Endothelial cell of umbilical vein (primary cell): ENCODE measurements around the gene FOXM1. TPM values are rescaled to one million over a fixed set of nuclear protein-coding genes. Genes with fewer than 3 reads are reported as not detected.

Source experiments
- BruUV-seq: library from RNA; stranded (reverse); fragments of 400-500 nt; replicated peaks from 2 replicates; lab custom pipeline; 2021; lab: Mats Ljungman, UMichigan
- CTCF ChIA-PET: fragments of 300-600, 350-600 bp; sonication (Branson Sonifier 250); formaldehyde crosslinking; loops from one replicate; lab custom pipeline; 2021; ENCODE audit warnings: antibody characterized with exemption, inconsistent platforms; lab: Charles Lee
- POLR2A ChIA-PET: fragments of 300-600, 350-600 bp; sonication (Branson Sonifier 250); formaldehyde crosslinking; loops from one replicate; lab custom pipeline; 2021; ENCODE audit warnings: antibody characterized with exemption, inconsistent platforms; lab: Charles Lee
- DNase-seq: peaks from one replicate; pipeline ENCODE4 v3.0.0-alpha.2; 2011; ENCODE audit warnings: low read depth, low spot score
- FAIRE-seq: peaks from 2 replicates; lab custom pipeline; 2011; peaks lifted over from hg19 to GRCh38; lab: Jason Lieb, UNC
- H2AFZ ChIP-seq: 2 replicates; pipeline ENCODE4 v1.6.0; 2012; ENCODE audit warnings: low read depth, low read length, control low read depth, inconsistent platforms
- H3K27ac ChIP-seq: 2 replicates; pipeline ENCODE4 v1.5.1; 2011; ENCODE audit warnings: low read depth, mild to moderate bottlenecking, control low read depth, low read length, moderate library complexity; ENCODE audit not compliant: insufficient read depth
- H3K27me3 ChIP-seq, 2 experiments: 2 replicates each; pipeline versions ENCODE4 v1.6.0 to v1.6.1; 2011; ENCODE audit warnings: low read length in 2 of 2, mixed read lengths in 1 of 2; ENCODE audit not compliant: control insufficient read depth in 2 of 2, insufficient read depth in 2 of 2
- H3K36me3 ChIP-seq, 2 experiments: 2 replicates in 1 of 2; 3 replicates in 1 of 2; pipeline ENCODE4 v1.5.1; 2011; ENCODE audit warnings: low read length in 2 of 2, mild to moderate bottlenecking in 1 of 2, moderate library complexity in 1 of 2; ENCODE audit not compliant: control insufficient read depth in 2 of 2, insufficient read depth in 2 of 2; ENCODE audit errors: extremely low read depth in 1 of 2
- H3K4me1 ChIP-seq: 3 replicates; pipeline ENCODE4 v1.5.1; 2011; ENCODE audit warnings: mild to moderate bottlenecking, low read length; ENCODE audit not compliant: control insufficient read depth, insufficient read depth; ENCODE audit errors: extremely low read depth
- H3K4me2 ChIP-seq: 2 replicates; pipeline ENCODE4 v1.6.1; 2011; ENCODE audit warnings: low read length, control low read depth, mixed read lengths; ENCODE audit not compliant: insufficient read depth
- H3K4me3 ChIP-seq, 3 experiments: fragments of 200-600 bp in 1 of 3; sonication (generic), shearing (Covaris generic) in 1 of 3; replicated peaks in 1 of 3; 2 replicates each; pipeline ENCODE4 v1.5.1; 2011 to 2016; ENCODE audit warnings: control low read depth in 3 of 3, low read length in 3 of 3, mild to moderate bottlenecking in 2 of 3, inconsistent platforms in 1 of 3, low read depth in 1 of 3, moderate library complexity in 1 of 3; ENCODE audit not compliant: insufficient read depth in 1 of 3
- H3K79me2 ChIP-seq: 2 replicates; pipeline ENCODE4 v1.6.0; 2012; ENCODE audit warnings: low read length, inconsistent platforms; ENCODE audit not compliant: control insufficient read depth, insufficient read depth
- H3K9ac ChIP-seq: replicated peaks from 2 replicates; pipeline ENCODE3; 2011; ENCODE audit warnings: low read length, control low read depth; ENCODE audit not compliant: insufficient read depth; ENCODE audit errors: extremely low read depth
- H3K9me1 ChIP-seq: replicated peaks from 3 replicates; pipeline ENCODE4 v1.6.0; 2011; ENCODE audit warnings: mild to moderate bottlenecking, low read length; ENCODE audit not compliant: control insufficient read depth, insufficient read depth; ENCODE audit errors: extremely low read depth
- H3K9me3 ChIP-seq: replicated peaks from 2 replicates; pipeline ENCODE4 v1.5.1; 2012; ENCODE audit warnings: low read length, inconsistent platforms; ENCODE audit not compliant: control insufficient read depth, insufficient read depth
- H4K20me1 ChIP-seq: replicated peaks from 2 replicates; pipeline ENCODE3; 2011; ENCODE audit warnings: mild to moderate bottlenecking, low read length; ENCODE audit not compliant: control insufficient read depth, insufficient read depth; ENCODE audit errors: extremely low read depth
- EZH2 ChIP-seq: IDR thresholded peaks from 2 replicates; pipeline ENCODE4 v1.6.1; 2012; ENCODE audit warnings: borderline replicate concordance, low read depth, mild to moderate bottlenecking, moderate library complexity, low read length, inconsistent platforms; ENCODE audit not compliant: severe bottlenecking
- FOS ChIP-seq: IDR thresholded peaks from 2 replicates; pipeline ENCODE4 v1.6.1; 2011; ENCODE audit warnings: mild to moderate bottlenecking, low read length, moderate library complexity, borderline replicate concordance; ENCODE audit not compliant: insufficient read depth
- GATA2 ChIP-seq: IDR thresholded peaks from 2 replicates; pipeline ENCODE4 v1.7.0; 2011; ENCODE audit warnings: low read depth, mild to moderate bottlenecking, moderate library complexity, mixed read lengths, low read length; ENCODE audit not compliant: insufficient read length, insufficient read depth
- JUN ChIP-seq: IDR thresholded peaks from 2 replicates; pipeline ENCODE4 v1.6.1; 2011; ENCODE audit warnings: borderline replicate concordance, low read depth; ENCODE audit not compliant: insufficient read length, insufficient read depth
- MYC ChIP-seq: IDR thresholded peaks from one replicate; pipeline ENCODE4 v1.6.1; 2011; ENCODE audit warnings: mild to moderate bottlenecking, low read depth, low read length
- POLR2A ChIP-seq: IDR thresholded peaks from 2 replicates; pipeline ENCODE4 v1.6.1; 2012; ENCODE audit warnings: low read depth, mild to moderate bottlenecking, control low read depth, low read length
- POLR2AphosphoS5 ChIP-seq: IDR thresholded peaks from 2 replicates; pipeline ENCODE4 v1.6.1; 2012; ENCODE audit warnings: low read depth, mild to moderate bottlenecking, control low read depth, low read length, moderate library complexity; ENCODE audit not compliant: insufficient read depth
- dilution Hi-C: fragments of 300-500 bp; cut with MboI; formaldehyde crosslinking; loops from one replicate; pipeline ENCODE4 v1.15.0; 2019; ENCODE audit warnings: low sequenced_read_pairs; ENCODE audit not compliant: extremely low pct_ligation_motif_present
- intact Hi-C: fragments of 100-400 bp; cut with micrococcal nuclease; formaldehyde crosslinking; loops from one replicate; pipeline ENCODE4 v1.10.0; 2022
- polyA plus RNA-seq, 4 experiments: library from polyadenylated mRNA; depleted of rRNA in 3 of 4; stranded (reverse) in 3 of 4; unstranded in 1 of 4; fragments of >200 nt; gene quantifications; 2 replicates each; pipeline versions ENCODE4 v1.2.1 to v1.2.3, GENCODE V29; 2011 to 2012; ENCODE audit warnings: missing spikeins in 1 of 4
- total RNA-seq: library from RNA; stranded (reverse); gene quantifications from 2 replicates; pipeline ENCODE4 v1.2.3, GENCODE V29; 2021
- TF ChIP-seq, protein P1 (sequence below), 2 donors: IDR thresholded peaks; 1 replicate in 1 of 2; 2 replicates in 1 of 2; pipeline ENCODE4 v1.5.1; 2011; ENCODE audit warnings: low read length in 2 of 2, mild to moderate bottlenecking in 2 of 2, moderate library complexity in 2 of 2, control low read depth in 1 of 2, inconsistent platforms in 1 of 2, low read depth in 1 of 2; ENCODE audit not compliant: insufficient read depth in 1 of 2; ENCODE audit errors: extremely low read depth in 1 of 2
- TF ChIP-seq, protein P2 (sequence below): IDR thresholded peaks from 2 replicates; pipeline ENCODE4 v1.6.1; 2011; ENCODE audit not compliant: insufficient read depth, insufficient read length

Gene FOXM1
- total and polyA plus RNA-seq, 2 donors (not counting 3 experiments of a cell fraction or from before 2014, with no cell fraction given), result 43.5 to 136 TPM

DNA sequence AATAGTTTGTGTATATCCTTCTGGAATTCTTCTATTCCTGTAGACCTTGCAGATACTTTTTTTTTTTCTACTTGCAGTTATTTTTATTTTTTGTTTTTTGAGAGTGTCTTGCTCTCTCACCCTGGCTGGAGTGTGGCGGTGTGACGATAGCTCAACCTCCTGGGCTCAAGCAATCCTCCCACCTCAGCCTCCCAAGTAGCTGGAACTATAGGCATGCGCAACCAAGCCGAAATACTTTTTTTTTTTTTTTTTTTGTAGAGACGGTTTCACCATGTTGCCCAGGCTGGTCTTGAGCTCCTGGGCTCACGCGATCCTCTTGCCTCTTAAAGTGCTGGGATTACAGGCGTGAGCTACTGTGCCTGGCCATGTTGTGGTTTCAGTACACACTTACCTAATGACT is 23.7 kb upstream of the FOXM1 start:
- no TSS peak for BruUV-seq
- Histone ChIP-seq H3K4me1 (no peaks in the 10 kb centered on the region), H3K9me3 (no peaks in the 10 kb centered on the region), H4K20me1 (no peaks in the 10 kb centered on the region), H3K79me2 (peaks cover 33% of the 10 kb centered on the region), H3K36me3 (no peaks in the 10 kb centered on the region), H3K27me3 (no peaks in the 10 kb centered on the region), H3K27ac (no peak overlapping the region), H2AFZ (no peak overlapping the region), H3K4me3 (no peak overlapping the region), H3K9me1 (no peaks in the 10 kb centered on the region), H3K4me2 (no peak overlapping the region), H3K9ac (no peak overlapping the region)
- DNase-seq (no peak), FAIRE-seq (no peak)
- TF ChIP-seq GATA2, result no peak
- TF ChIP-seq MYC, result no peak
- CTCF ChIA-PET, result interaction anchor here (1.2 to 1.7 kb wide), 3 partner anchors 16 to 44 kb away, joined by 4 to 9 read pairs (median 5); partner anchors contain the start of genes FOXM1 and RHNO1
- intact Hi-C loops (no loop called here), dilution Hi-C loops (no loop called here)
- POLR2A ChIA-PET, result no interaction called here

DNA sequence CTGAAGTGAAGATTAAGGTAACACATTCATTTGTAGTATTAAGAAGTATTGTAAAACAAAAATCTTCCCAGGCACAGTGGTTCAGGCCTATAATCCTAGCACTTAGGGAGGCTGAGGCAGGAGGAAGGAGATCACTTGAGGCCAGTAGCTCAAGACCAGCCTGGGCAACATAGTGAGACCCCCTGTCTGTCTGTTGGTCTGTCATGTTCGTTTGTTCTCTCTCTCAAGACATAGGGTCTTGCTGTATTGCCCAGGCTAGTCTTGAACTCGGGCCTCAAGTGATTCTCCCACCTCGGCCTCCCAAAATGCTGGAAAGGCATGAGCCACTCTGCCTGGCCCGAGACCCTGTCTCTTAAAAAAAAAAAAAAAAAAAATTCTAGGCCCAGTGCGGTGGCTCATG is 20.4 kb upstream of the FOXM1 start:
- H3K4me3 ChIP-seq, result no peak overlapping the region
- H3K36me3 ChIP-seq, result no peaks in the 10 kb centered on the region
- dilution Hi-C loops, result no loop called here
- no peak overlapping the region for H3K9ac ChIP-seq
- ChIA-PET CTCF (no interaction called here), POLR2A (no interaction called here)
- no peak overlapping the region for H3K4me2 ChIP-seq
- no peaks in the 10 kb centered on the region for H3K9me1 ChIP-seq
- no peak overlapping the region for H3K27ac ChIP-seq
- no TSS peak for BruUV-seq
- no peaks in the 10 kb centered on the region for H3K27me3 ChIP-seq
- DNase-seq, result no peak
- H2AFZ ChIP-seq, result no peak overlapping the region
- TF ChIP-seq FOS (no peak), POLR2AphosphoS5 (no peak), POLR2A (no peak), MYC (no peak), JUN (no peak), EZH2 (no peak), GATA2 (no peak)
- TF ChIP-seq, protein P1, sequence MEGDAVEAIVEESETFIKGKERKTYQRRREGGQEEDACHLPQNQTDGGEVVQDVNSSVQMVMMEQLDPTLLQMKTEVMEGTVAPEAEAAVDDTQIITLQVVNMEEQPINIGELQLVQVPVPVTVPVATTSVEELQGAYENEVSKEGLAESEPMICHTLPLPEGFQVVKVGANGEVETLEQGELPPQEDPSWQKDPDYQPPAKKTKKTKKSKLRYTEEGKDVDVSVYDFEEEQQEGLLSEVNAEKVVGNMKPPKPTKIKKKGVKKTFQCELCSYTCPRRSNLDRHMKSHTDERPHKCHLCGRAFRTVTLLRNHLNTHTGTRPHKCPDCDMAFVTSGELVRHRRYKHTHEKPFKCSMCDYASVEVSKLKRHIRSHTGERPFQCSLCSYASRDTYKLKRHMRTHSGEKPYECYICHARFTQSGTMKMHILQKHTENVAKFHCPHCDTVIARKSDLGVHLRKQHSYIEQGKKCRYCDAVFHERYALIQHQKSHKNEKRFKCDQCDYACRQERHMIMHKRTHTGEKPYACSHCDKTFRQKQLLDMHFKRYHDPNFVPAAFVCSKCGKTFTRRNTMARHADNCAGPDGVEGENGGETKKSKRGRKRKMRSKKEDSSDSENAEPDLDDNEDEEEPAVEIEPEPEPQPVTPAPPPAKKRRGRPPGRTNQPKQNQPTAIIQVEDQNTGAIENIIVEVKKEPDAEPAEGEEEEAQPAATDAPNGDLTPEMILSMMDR (IDR thresholded peaks at IDR 0.05; ENCODE audit: extremely low read depth in 1 of 2, insufficient read depth in 1 of 2, low read depth in 1 of 2, low read length in 2 of 2), result no peak
- TF ChIP-seq, protein P2, sequence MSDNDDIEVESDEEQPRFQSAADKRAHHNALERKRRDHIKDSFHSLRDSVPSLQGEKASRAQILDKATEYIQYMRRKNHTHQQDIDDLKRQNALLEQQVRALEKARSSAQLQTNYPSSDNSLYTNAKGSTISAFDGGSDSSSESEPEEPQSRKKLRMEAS, result no peak
- H3K9me3 ChIP-seq, result no peaks in the 10 kb centered on the region
- FAIRE-seq, result no peak
- no peaks in the 10 kb centered on the region for H4K20me1 ChIP-seq
- intact Hi-C loops, result no loop called here
- H3K4me1 ChIP-seq, result no peaks in the 10 kb centered on the region
- H3K79me2 ChIP-seq, result peaks cover 33% of the 10 kb centered on the region
